Tibial nerve (tissue), 4 donors: ENCODE data around the gene SHROOM1.

Experiments
- CTCF ChIP-seq, 5 experiments: fragments of 200-600 bp in 3 of 5; fragments of 450-650 bp in 2 of 5; sonication (generic) in 3 of 5; IDR thresholded peaks; one replicate each; pipeline ENCODE4 v1.5.1; 2016 to 2019; ENCODE audit warnings: antibody characterized with exemption in 5 of 5, mild to moderate bottlenecking in 3 of 5, moderate library complexity in 2 of 5
- EP300 ChIP-seq, 2 donors: sonication (generic); formaldehyde crosslinking; IDR thresholded peaks; one replicate each; pipeline ENCODE4 v1.6.1; 2017; ENCODE audit warnings: antibody characterized with exemption in 2 of 2, mild to moderate bottlenecking in 1 of 2
- POLR2A ChIP-seq, 2 donors: fragments of 450-650 bp; IDR thresholded peaks; one replicate each; pipeline ENCODE4 v1.6.1; 2017; ENCODE audit warnings: antibody characterized with exemption in 2 of 2, mild to moderate bottlenecking in 2 of 2, moderate library complexity in 2 of 2

DNA sequence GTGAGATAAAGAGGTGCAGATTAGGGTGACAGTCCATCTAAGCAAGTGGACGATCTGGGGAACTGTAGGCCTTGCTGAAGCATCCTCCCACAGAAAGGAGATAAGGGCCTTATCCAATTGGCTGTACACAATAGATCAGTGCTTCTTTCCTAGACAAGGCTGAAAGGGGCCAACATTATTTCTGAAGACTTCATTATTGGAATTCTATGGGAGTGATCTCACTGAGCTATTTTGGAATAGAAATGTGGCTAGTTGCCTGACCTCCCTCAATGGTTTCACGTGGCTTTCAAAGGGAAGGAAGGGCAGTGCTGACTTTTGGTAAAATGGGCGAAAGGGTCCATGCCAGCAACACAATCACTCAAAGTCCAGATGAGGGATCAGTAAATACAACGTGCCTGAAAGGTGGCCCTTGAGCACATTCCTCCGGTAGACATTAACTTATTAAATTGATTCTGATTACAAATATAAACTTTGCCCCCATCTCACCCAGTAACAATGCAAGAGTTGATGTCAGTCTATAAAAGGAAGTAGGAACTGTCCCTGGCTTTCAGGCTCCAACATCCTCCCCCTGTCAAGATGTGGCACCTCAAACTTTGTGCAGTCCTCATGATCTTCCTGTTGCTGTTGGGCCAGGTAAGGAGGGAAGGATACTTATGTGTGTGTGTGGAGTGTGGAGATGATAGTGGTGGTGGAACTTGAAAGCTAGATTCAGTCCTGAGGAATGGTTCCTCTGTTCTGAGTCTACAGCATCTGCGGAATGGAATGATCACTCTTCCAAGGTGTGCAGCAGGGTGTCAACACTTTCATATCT lies 42.9 kb upstream of the SHROOM1 start, which contains the start of gene LEAP2:
- TF ChIP-seq CTCF (IDR thresholded peaks at IDR 0.05): no peak
- no peak for TF ChIP-seq EP300 (IDR thresholded peaks at IDR 0.05)
- no peak for TF ChIP-seq POLR2A (IDR thresholded peaks at IDR 0.05)
